HCT116 (cell line): Measurements from ENCODE around the gene MTF2. TPM values are rescaled to one million over a fixed set of nuclear protein-coding genes. Genes with fewer than 3 reads are reported as not detected.
"Not testable (repeated sequence)": the region's sequence is repeated elsewhere in the genome, so short reads cannot be mapped to it uniquely, and the experiment has no call there.

ENCODE experiments used
- ATAC-seq: fragments of 200-7000 bp; cut with Tn5 transposase; 2 replicates; pipeline ENCODE4 v1.9.1; 2020; ENCODE audit warnings: mild to moderate bottlenecking, moderate library complexity
- BruUV-seq: library from RNA; stranded (reverse); fragments of 400-500 nt; replicated peaks from 2 replicates; lab custom pipeline; 2021; lab: Mats Ljungman, UMichigan
- CTCF ChIA-PET: fragments of 300-600 bp; sonication (Branson Sonifier 250); formaldehyde crosslinking; loops from one replicate; lab custom pipeline; 2021; ENCODE audit warnings: antibody characterized with exemption; lab: Charles Lee
- POLR2A ChIA-PET: fragments of 300-600, 350-600 bp; sonication (Branson Sonifier 250); formaldehyde crosslinking; loops from one replicate; lab custom pipeline; 2021; ENCODE audit warnings: antibody characterized with exemption; lab: Charles Lee
- RAD21 ChIA-PET, 2 experiments: fragments of 300-600 bp; sonication (Branson Sonifier 250); formaldehyde crosslinking; loops; one replicate each; lab custom pipeline; 2023; ENCODE audit warnings: low total read pairs in 2 of 2; ENCODE audit not compliant: uncharacterized antibody in 2 of 2, unreplicated experiment in 2 of 2, low non-redundant PET in 1 of 2; lab: Charles Lee
- DNase-seq: peaks from one replicate; pipeline ENCODE4 v3.0.0-alpha.2; 2010; ENCODE audit warnings: low read depth, low spot score
- H2AFZ ChIP-seq: fragments of 200-600 bp; shearing (Covaris generic), sonication (generic); 2 replicates; pipeline ENCODE4 v1.6.1; 2017; ENCODE audit warnings: low read depth, mixed run types, mixed read lengths, antibody characterized with exemption, low read length; ENCODE audit not compliant: poor library complexity, severe bottlenecking
- H3K27ac ChIP-seq: 2 replicates; pipeline ENCODE4 v1.5.1; 2012; ENCODE audit warnings: low read depth, low read length
- H3K27me3 ChIP-seq: fragments of 200-600 bp; sonication (generic); 2 replicates; pipeline ENCODE4 v1.6.1; 2016; ENCODE audit warnings: mixed run types, low read length, mixed read lengths; ENCODE audit not compliant: insufficient read depth
- H3K36me3 ChIP-seq, 2 experiments: fragments of 200-500 bp in 1 of 2; fragments of 200-600 bp in 1 of 2; sonication (Bioruptor generic) in 1 of 2; sonication (generic) in 1 of 2; 2 replicates each; pipeline versions ENCODE4 v1.5.1 to v1.6.1; 2014 to 2016; ENCODE audit warnings: low read length in 2 of 2, inconsistent platforms in 1 of 2, mixed read lengths in 1 of 2, mixed run types in 1 of 2; ENCODE audit not compliant: insufficient read depth in 2 of 2, control insufficient read depth in 1 of 2
- H3K4me1 ChIP-seq, 2 experiments: fragments of 200-600 bp in 1 of 2; sonication (generic) in 1 of 2; 2 replicates each; pipeline versions ENCODE4 v1.5.1 to v1.6.1; 2012 to 2017; ENCODE audit warnings: low read length in 2 of 2, inconsistent platforms in 1 of 2, mild to moderate bottlenecking in 1 of 2, mixed read lengths in 1 of 2, mixed run types in 1 of 2, moderate library complexity in 1 of 2; ENCODE audit not compliant: insufficient read depth in 2 of 2, control insufficient read depth in 1 of 2
- H3K4me2 ChIP-seq: fragments of 200-600 bp; sonication (generic); 2 replicates; pipeline ENCODE4 v1.6.1; 2017; ENCODE audit warnings: mixed run types, low read length, mixed read lengths
- H3K4me3 ChIP-seq, 2 experiments: fragments of 200-600 bp in 1 of 2; sonication (generic) in 1 of 2; replicated peaks in 1 of 2; 2 replicates each; pipeline ENCODE4 v1.5.1; 2011 to 2016; ENCODE audit warnings: low read length in 2 of 2, control low read depth in 1 of 2, low read depth in 1 of 2, mild to moderate bottlenecking in 1 of 2, mixed read lengths in 1 of 2, mixed run types in 1 of 2
- H3K79me2 ChIP-seq: fragments of 200-600 bp; sonication (generic); 2 replicates; pipeline ENCODE4 v1.6.1; 2017; ENCODE audit warnings: mild to moderate bottlenecking, mixed run types, low read length, moderate library complexity, mixed read lengths; ENCODE audit not compliant: insufficient read depth
- H3K9ac ChIP-seq: fragments of 200-600 bp; sonication (generic); 2 replicates; pipeline ENCODE4 v1.6.1; 2016; ENCODE audit warnings: low read length, mixed read lengths
- H3K9me2 ChIP-seq: fragments of 200-600 bp; sonication (generic), shearing (Covaris generic); 2 replicates; pipeline ENCODE4 v1.6.1; 2017; ENCODE audit warnings: mixed run types, mild to moderate bottlenecking, moderate library complexity; ENCODE audit not compliant: insufficient read depth
- H3K9me3 ChIP-seq, 2 experiments: fragments of 200-500 bp in 1 of 2; fragments of 200-600 bp in 1 of 2; sonication (Bioruptor generic) in 1 of 2; sonication (generic) in 1 of 2; 2 replicates each; pipeline ENCODE4 v1.6.1; 2014 to 2017; ENCODE audit warnings: low read length in 2 of 2, mixed read lengths in 2 of 2, inconsistent platforms in 1 of 2, low read depth in 1 of 2, mild to moderate bottlenecking in 1 of 2, mixed run types in 1 of 2, moderate library complexity in 1 of 2; ENCODE audit not compliant: control insufficient read depth in 1 of 2, insufficient read depth in 1 of 2
- H4K20me1 ChIP-seq: fragments of 200-600 bp; sonication (generic), shearing (Covaris generic); 2 replicates; pipeline ENCODE4 v1.6.1; 2017; ENCODE audit warnings: mixed run types, mild to moderate bottlenecking, moderate library complexity; ENCODE audit not compliant: insufficient read depth
- CBX3 ChIP-seq: IDR thresholded peaks from 2 replicates; pipeline ENCODE4 v1.6.1; 2012; ENCODE audit warnings: low read depth
- CTCF ChIP-seq, 3 experiments: fragments of 200-600 bp in 1 of 3; sonication (generic) in 1 of 3; IDR thresholded peaks in 2 of 3; conservative IDR thresholded peaks in 1 of 3; 2 replicates each; pipeline ENCODE4 v1.5.1; 2012 to 2017; ENCODE audit warnings: low read depth in 2 of 3, low read length in 2 of 3, antibody characterized with exemption in 1 of 3, borderline replicate concordance in 1 of 3, control low read depth in 1 of 3, mild to moderate bottlenecking in 1 of 3, mixed read lengths in 1 of 3, mixed run types in 1 of 3, moderate library complexity in 1 of 3; ENCODE audit not compliant: insufficient read depth in 1 of 3
- MAX ChIP-seq: IDR thresholded peaks from 2 replicates; pipeline ENCODE4 v1.6.1; 2012
- SP1 ChIP-seq: IDR thresholded peaks from 2 replicates; pipeline ENCODE4 v1.6.1; 2012; ENCODE audit warnings: low read depth
- SRF ChIP-seq: IDR thresholded peaks from 2 replicates; pipeline ENCODE4 v1.6.1; 2012; ENCODE audit warnings: low read depth
- intact Hi-C: fragments of 100-400 bp; cut with micrococcal nuclease; formaldehyde crosslinking; loops from 2 replicates; pipeline ENCODE4 v1.10.0; 2022
- total RNA-seq: library from RNA; stranded (reverse); gene quantifications from one replicate; pipeline ENCODE4 v1.2.1, GENCODE V29; 2021; ENCODE audit not compliant: unreplicated experiment

The MTF2 gene
- total RNA-seq, 1 experiment from 2014 or later: 45.5 TPM

GRCh38 chr1:93078986-93079654 is at the start of gene MTF2 (continued):
- TF ChIP-seq CBX3 (peak; percentile 100), CTCF (IDR thresholded peaks at IDR 0.05 in 2 of 3, conservative IDR thresholded peaks at IDR 0.05 in 1 of 3; ENCODE audit: borderline replicate concordance in 1 of 3, insufficient read depth in 1 of 3, low read depth in 2 of 3, low read length in 2 of 3) (no peak), SRF (peak; percentile 72; the same call in 1 of the 2 replicates), SP1 (peak; percentile 85)
- TF ChIP-seq, all 23 proteins: peak for 15

DNA sequence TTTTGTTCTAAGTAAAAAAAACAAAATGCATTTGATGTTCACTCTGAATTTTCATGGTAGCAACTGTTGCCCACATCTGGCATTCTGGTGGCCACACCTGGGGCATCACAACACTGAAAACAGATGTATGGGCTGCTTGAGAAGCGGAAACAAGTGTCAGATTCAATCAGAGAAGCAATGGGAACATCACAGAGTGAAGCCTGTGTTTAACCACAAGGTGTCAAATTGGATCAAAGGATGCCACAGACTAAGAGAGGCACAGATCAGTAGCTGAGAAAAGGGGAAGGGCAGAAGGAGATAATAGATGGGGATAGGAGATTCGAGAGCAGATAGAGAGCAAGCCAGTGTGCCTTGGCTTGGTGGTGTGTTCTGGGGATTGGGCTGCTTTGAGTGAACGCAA is 49.8 kb upstream of the MTF2 start:
- DNase-seq: no peak
- no peaks in the 10 kb centered on the region for H3K4me1 ChIP-seq
- BruUV-seq: no TSS peak
- no peaks in the 10 kb centered on the region for H3K36me3 ChIP-seq
- intact Hi-C loops: no loop called here
- H3K27me3 ChIP-seq: no peaks in the 10 kb centered on the region; the same call in 1 of the 2 replicates
- no peak overlapping the region for H3K9ac ChIP-seq
- no peak for TF ChIP-seq MAX
- ATAC-seq: no peak
- H3K27ac ChIP-seq: no peak overlapping the region
- no peaks in the 10 kb centered on the region for H3K9me2 ChIP-seq
- H2AFZ ChIP-seq: no peak overlapping the region
- no peaks in the 10 kb centered on the region for H3K9me3 ChIP-seq
- no peaks in the 10 kb centered on the region for H4K20me1 ChIP-seq
- H3K79me2 ChIP-seq: no peaks in the 10 kb centered on the region
- no peak overlapping the region for H3K4me3 ChIP-seq
- POLR2A ChIA-PET: no interaction called here
- no peak overlapping the region for H3K4me2 ChIP-seq
- CTCF ChIA-PET: no interaction called here
- RAD21 ChIA-PET: no interaction called here

GRCh38 chr1:93030191-93030590 is 48.9 kb upstream of the MTF2 start:
- H3K9ac ChIP-seq, H4K20me1 ChIP-seq, BruUV-seq, H3K79me2 ChIP-seq, intact Hi-C loops, ATAC-seq, H2AFZ ChIP-seq, CTCF ChIA-PET, H3K36me3 ChIP-seq, H3K4me2 ChIP-seq, H3K4me1 ChIP-seq, H3K4me3 ChIP-seq, H3K27ac ChIP-seq, H3K9me2 ChIP-seq, DNase-seq, H3K9me3 ChIP-seq, RAD21 ChIA-PET, H3K27me3 ChIP-seq: not testable (repeated sequence)
- POLR2A ChIA-PET: interaction anchor here (0.7 kb wide), 1 partner anchor 656 kb away, joined by 3 read pairs; no protein-coding TSS in a partner anchor
